ENCODE results near the gene PTRHD1. TPM values are rescaled to one million over a fixed set of nuclear protein-coding genes. Genes with fewer than 3 reads are reported as not detected.

Gene PTRHD1
- total and polyA plus RNA-seq, 7 experiments from 2014 or later, result 14.3 to 40.8 (median 23.5) TPM

GRCh38 chr2:24833821-24834732 is 40.9 kb upstream of the PTRHD1 start:
- H3K4me3 Mint-ChIP-seq, result no peak overlapping the region
- Histone ChIP-seq H3K27ac (ENCODE audit: low read depth, low read length) (no peak overlapping the region), H3K9me3 (ENCODE audit: control insufficient read depth in 2 of 3, low read length in 3 of 3) (no peaks in the 10 kb centered on the region), H3K4me1 (ENCODE audit: control insufficient read depth in 2 of 2, insufficient read depth in 2 of 2, low read length in 2 of 2) (no peaks in the 10 kb centered on the region), H3K36me3 (ENCODE audit: control insufficient read depth in 2 of 3, insufficient read depth in 3 of 3, low read length in 3 of 3) (peaks cover 0 to 5% (median 0%) of the 10 kb centered on the region in 3 experiments), H3K4me3 (ENCODE audit: low read length) (no peak overlapping the region), H3K27me3 (ENCODE audit: control insufficient read depth in 2 of 2, insufficient read depth in 2 of 2, low read length in 2 of 2) (no peaks in the 10 kb centered on the region)
- no peak for ATAC-seq
- ChIA-PET CTCF (no interaction called here), POLR2A (no interaction called here)
- H3K27ac Mint-ChIP-seq, result no peak overlapping the region
- intact Hi-C loops (cut with micrococcal nuclease), result no loop called here
- no peaks in the 10 kb centered on the region for H3K9me3 Mint-ChIP-seq
- no peaks in the 10 kb centered on the region for H3K4me1 Mint-ChIP-seq
- peaks cover 0 to 29% (median 4%) of the 10 kb centered on the region in 5 donors for H3K36me3 Mint-ChIP-seq
- H3K27me3 Mint-ChIP-seq, result no peaks in the 10 kb centered on the region
- no peak for DNase-seq

GRCh38 chr2:24832931-24833701 is 39.9 kb upstream of the PTRHD1 start:
- ATAC-seq (no peak), DNase-seq (no peak)
- Mint-ChIP-seq H3K27ac (no peak overlapping the region), H3K27me3 (no peaks in the 10 kb centered on the region), H3K4me3 (no peak overlapping the region), H3K36me3 (peaks cover 0 to 29% (median 4%) of the 10 kb centered on the region in 5 donors), H3K9me3 (no peaks in the 10 kb centered on the region), H3K4me1 (no peaks in the 10 kb centered on the region)
- CTCF ChIA-PET, result interaction anchor here (1.0 kb wide), 1 partner anchor 424 kb away, joined by 3 read pairs; no protein-coding TSS in a partner anchor
- no peaks in the 10 kb centered on the region for H3K4me1 ChIP-seq (ENCODE audit: control insufficient read depth in 2 of 2, insufficient read depth in 2 of 2, low read length in 2 of 2)
- H3K4me3 ChIP-seq (ENCODE audit: low read length), result no peak overlapping the region
- POLR2A ChIA-PET, result no interaction called here
- H3K36me3 ChIP-seq (ENCODE audit: control insufficient read depth in 2 of 3, insufficient read depth in 3 of 3, low read length in 3 of 3), result peaks cover 0 to 5% (median 0%) of the 10 kb centered on the region in 3 experiments
- no peak overlapping the region for H3K27ac ChIP-seq (ENCODE audit: low read depth, low read length)
- intact Hi-C loops (cut with micrococcal nuclease), result no loop called here
- H3K27me3 ChIP-seq (ENCODE audit: control insufficient read depth in 2 of 2, insufficient read depth in 2 of 2, low read length in 2 of 2), result no peaks in the 10 kb centered on the region
- H3K9me3 ChIP-seq (ENCODE audit: control insufficient read depth in 2 of 3, low read length in 3 of 3), result no peaks in the 10 kb centered on the region

GRCh38 chr2:24832521-24832920 is 39.3 kb upstream of the PTRHD1 start:
- no peaks in the 10 kb centered on the region for H3K9me3 Mint-ChIP-seq
- intact Hi-C loops (cut with micrococcal nuclease), result no loop called here
- Histone ChIP-seq H3K36me3 (ENCODE audit: control insufficient read depth in 2 of 3, insufficient read depth in 3 of 3, low read length in 3 of 3) (peaks cover 0 to 5% (median 0%) of the 10 kb centered on the region in 3 experiments), H3K4me3 (ENCODE audit: low read length) (no peak overlapping the region), H3K9me3 (ENCODE audit: control insufficient read depth in 2 of 3, low read length in 3 of 3) (no peaks in the 10 kb centered on the region), H3K27ac (ENCODE audit: low read depth, low read length) (no peak overlapping the region), H3K4me1 (ENCODE audit: control insufficient read depth in 2 of 2, insufficient read depth in 2 of 2, low read length in 2 of 2) (no peaks in the 10 kb centered on the region), H3K27me3 (ENCODE audit: control insufficient read depth in 2 of 2, insufficient read depth in 2 of 2, low read length in 2 of 2) (no peaks in the 10 kb centered on the region)
- no peak overlapping the region for H3K4me3 Mint-ChIP-seq
- DNase-seq (no peak), ATAC-seq (no peak)
- no peaks in the 10 kb centered on the region for H3K27me3 Mint-ChIP-seq
- ChIA-PET POLR2A (no interaction called here), CTCF (interaction anchor here (1.0 kb wide), 1 partner anchor 423 kb away, joined by 3 read pairs; no protein-coding TSS in a partner anchor)
- H3K27ac Mint-ChIP-seq, result no peak overlapping the region
- H3K4me1 Mint-ChIP-seq, result peaks cover 0 to 5% (median 2%) of the 10 kb centered on the region in 7 donors
- H3K36me3 Mint-ChIP-seq, result peaks cover 0 to 29% (median 4%) of the 10 kb centered on the region in 5 donors

DNA sequence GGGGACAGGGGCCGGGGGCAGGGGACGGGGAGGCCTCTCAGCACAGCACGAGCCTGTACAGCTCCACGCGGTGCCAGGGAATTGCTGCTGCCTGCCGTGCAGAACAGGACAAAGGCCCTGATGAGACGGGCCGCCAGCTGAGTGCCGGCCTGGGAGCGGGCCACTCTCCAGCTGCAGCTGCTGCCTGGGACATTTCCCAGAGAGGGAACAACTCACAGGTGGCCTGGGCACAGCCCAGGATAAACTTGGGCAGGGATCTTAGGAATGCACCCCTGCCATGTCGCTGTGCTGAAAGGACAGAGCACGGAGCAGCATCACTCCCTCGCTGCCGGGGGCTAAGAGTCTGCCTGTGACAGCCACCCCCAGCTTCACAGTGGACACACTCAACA is 38.9 kb upstream of the PTRHD1 start:
- CTCF ChIA-PET, result interaction anchor here (1.0 kb wide), 1 partner anchor 423 kb away, joined by 3 read pairs; no protein-coding TSS in a partner anchor
- H3K27ac Mint-ChIP-seq, result no peak overlapping the region
- POLR2A ChIA-PET, result no interaction called here
- H3K4me1 Mint-ChIP-seq, result peaks cover 0 to 8% (median 4%) of the 10 kb centered on the region in 7 donors
- H3K9me3 Mint-ChIP-seq, result no peaks in the 10 kb centered on the region
- DNase-seq (no peak), ATAC-seq (no peak)
- no peak overlapping the region for H3K4me3 ChIP-seq (ENCODE audit: low read length)
- no peak overlapping the region for H3K4me3 Mint-ChIP-seq
- peaks cover 0 to 5% (median 0%) of the 10 kb centered on the region in 3 experiments for H3K36me3 ChIP-seq (ENCODE audit: control insufficient read depth in 2 of 3, insufficient read depth in 3 of 3, low read length in 3 of 3)
- peaks cover 0 to 27% (median 4%) of the 10 kb centered on the region in 5 donors for H3K36me3 Mint-ChIP-seq
- no peaks in the 10 kb centered on the region for H3K27me3 ChIP-seq (ENCODE audit: control insufficient read depth in 2 of 2, insufficient read depth in 2 of 2, low read length in 2 of 2)
- H3K4me1 ChIP-seq (ENCODE audit: control insufficient read depth in 2 of 2, insufficient read depth in 2 of 2, low read length in 2 of 2), result no peaks in the 10 kb centered on the region
- intact Hi-C loops (cut with micrococcal nuclease), result no loop called here
- H3K27ac ChIP-seq (ENCODE audit: low read depth, low read length), result no peak overlapping the region
- no peaks in the 10 kb centered on the region for H3K27me3 Mint-ChIP-seq
- no peaks in the 10 kb centered on the region for H3K9me3 ChIP-seq (ENCODE audit: control insufficient read depth in 2 of 3, low read length in 3 of 3)

DNA sequence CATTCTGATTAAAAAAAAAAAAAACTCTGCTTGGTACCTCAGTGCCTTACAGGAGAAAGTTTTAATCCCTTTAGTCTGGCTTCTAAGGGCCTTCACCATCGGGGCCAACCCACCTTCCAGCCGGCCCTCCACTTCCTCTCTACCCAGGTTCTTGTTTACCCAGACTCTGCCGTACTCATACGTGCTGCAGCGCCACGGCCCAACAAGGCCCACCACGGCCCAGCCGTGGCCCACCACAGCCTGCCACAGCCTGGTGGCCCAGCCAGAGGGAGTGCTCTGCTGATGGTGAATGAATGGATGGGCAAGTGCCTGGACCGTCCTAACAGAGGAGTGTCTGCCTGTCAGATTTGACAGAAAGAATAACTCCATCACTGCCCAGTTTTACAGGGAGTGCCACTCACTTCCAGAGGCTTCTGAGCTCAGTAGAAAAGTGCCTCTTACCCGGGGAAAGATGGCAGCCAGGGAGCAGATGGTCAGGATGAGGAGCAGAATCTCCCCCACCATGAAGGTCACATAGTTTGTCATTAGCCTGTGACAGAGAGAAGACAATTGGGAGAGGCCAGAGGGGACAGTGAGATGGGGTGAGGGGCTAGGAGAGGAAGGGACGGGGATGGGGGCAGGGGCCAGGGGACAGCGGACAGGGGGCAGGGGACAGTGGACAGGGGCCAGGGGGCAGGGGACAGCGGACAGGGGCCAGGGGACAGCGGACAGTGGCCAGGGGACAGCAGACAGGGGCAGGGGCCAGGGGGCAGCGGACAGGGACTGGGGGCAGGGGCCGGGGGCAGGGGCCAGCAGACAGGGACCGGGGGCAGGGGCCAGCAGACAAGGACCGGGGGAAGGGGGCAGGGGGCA is 38.3 kb upstream of the PTRHD1 start:
- Mint-ChIP-seq H3K4me1 (peaks cover 2 to 9% (median 4%) of the 10 kb centered on the region in 7 donors), H3K27me3 (no peaks in the 10 kb centered on the region), H3K27ac (no peak overlapping the region), H3K9me3 (no peaks in the 10 kb centered on the region), H3K4me3 (no peak overlapping the region), H3K36me3 (peaks cover 0 to 24% (median 3%) of the 10 kb centered on the region in 5 donors)
- intact Hi-C loops (cut with micrococcal nuclease), result no loop called here
- peaks cover 0 to 5% (median 0%) of the 10 kb centered on the region in 3 experiments for H3K36me3 ChIP-seq (ENCODE audit: control insufficient read depth in 2 of 3, insufficient read depth in 3 of 3, low read length in 3 of 3)
- no peaks in the 10 kb centered on the region for H3K9me3 ChIP-seq (ENCODE audit: control insufficient read depth in 2 of 3, low read length in 3 of 3)
- CTCF ChIA-PET, result interaction anchor here (1.0 to 1.4 kb wide), 2 partner anchors 422 kb away, joined by 3 to 6 read pairs; no protein-coding TSS in a partner anchor
- H3K4me3 ChIP-seq (ENCODE audit: low read length), result no peak overlapping the region
- H3K27me3 ChIP-seq (ENCODE audit: control insufficient read depth in 2 of 2, insufficient read depth in 2 of 2, low read length in 2 of 2), result no peaks in the 10 kb centered on the region
- DNase-seq, result no peak
- POLR2A ChIA-PET, result no interaction called here
- H3K4me1 ChIP-seq (ENCODE audit: control insufficient read depth in 2 of 2, insufficient read depth in 2 of 2, low read length in 2 of 2), result no peaks in the 10 kb centered on the region
- ATAC-seq, result no peak
- no peak overlapping the region for H3K27ac ChIP-seq (ENCODE audit: low read depth, low read length)

DNA sequence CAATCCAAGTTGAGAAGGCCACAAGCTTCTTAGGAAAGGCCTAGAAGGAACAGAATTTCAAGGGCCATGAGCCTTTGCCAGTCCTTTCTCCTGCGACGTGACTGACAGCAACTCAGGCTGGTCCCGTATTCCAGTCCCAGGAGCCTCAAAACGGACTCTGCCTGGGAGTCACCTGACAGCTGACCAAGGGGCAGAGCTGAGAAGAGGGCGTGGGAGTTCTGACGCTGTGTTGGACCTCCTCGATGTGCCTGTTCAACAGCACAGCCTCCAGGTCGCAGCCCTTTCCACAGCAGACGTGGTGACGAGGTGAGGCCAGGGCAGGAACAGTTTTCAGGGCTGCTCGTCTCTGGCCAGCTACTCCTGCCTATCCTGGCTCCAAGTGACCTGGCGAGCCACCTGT is 37.6 kb upstream of the PTRHD1 start:
- POLR2A ChIA-PET, result no interaction called here
- H3K9me3 Mint-ChIP-seq, result no peaks in the 10 kb centered on the region
- intact Hi-C loops (cut with micrococcal nuclease), result no loop called here

More for the DNA sequence above, 37.6 kb upstream of the PTRHD1 start:
- Mint-ChIP-seq H3K4me3 (no peak overlapping the region), H3K27ac (no peak overlapping the region), H3K27me3 (no peaks in the 10 kb centered on the region), H3K4me1 (peaks cover 4 to 16% (median 7%) of the 10 kb centered on the region in 7 donors), H3K36me3 (peaks cover 0 to 18% (median 3%) of the 10 kb centered on the region in 5 donors)
- Histone ChIP-seq H3K27ac (ENCODE audit: low read depth, low read length) (no peak overlapping the region), H3K4me3 (ENCODE audit: low read length) (no peak overlapping the region), H3K36me3 (ENCODE audit: control insufficient read depth in 2 of 3, insufficient read depth in 3 of 3, low read length in 3 of 3) (peaks cover 0 to 5% (median 0%) of the 10 kb centered on the region in 3 experiments), H3K4me1 (ENCODE audit: control insufficient read depth in 2 of 2, insufficient read depth in 2 of 2, low read length in 2 of 2) (peaks cover 0 to 4% of the 10 kb centered on the region in 2 donors), H3K27me3 (ENCODE audit: control insufficient read depth in 2 of 2, insufficient read depth in 2 of 2, low read length in 2 of 2) (no peaks in the 10 kb centered on the region), H3K9me3 (ENCODE audit: control insufficient read depth in 2 of 3, low read length in 3 of 3) (no peaks in the 10 kb centered on the region)
- CTCF ChIA-PET, result interaction anchor here (1.4 kb wide), 1 partner anchor 421 kb away, joined by 6 read pairs; no protein-coding TSS in a partner anchor
- DNase-seq, result no peak
- no peak for ATAC-seq

All from naive thymus-derived CD4-positive, alpha-beta T cell (primary cell).